Astrocyte (in vitro differentiated cells and primary cell): ENCODE measurements around the gene ANKRD44.

Experiments
- EZH2 ChIP-seq: IDR thresholded peaks from 2 replicates; pipeline ENCODE4 v1.6.1; 2012; ENCODE audit warnings: mild to moderate bottlenecking, low read length, inconsistent platforms; ENCODE audit not compliant: insufficient read depth
- TF ChIP-seq, protein P1 (sequence below): IDR thresholded peaks from 2 replicates; pipeline ENCODE4 v1.5.1; 2011; ENCODE audit warnings: low read depth, mild to moderate bottlenecking, inconsistent platforms, low read length, moderate library complexity; ENCODE audit not compliant: insufficient read depth

DNA sequence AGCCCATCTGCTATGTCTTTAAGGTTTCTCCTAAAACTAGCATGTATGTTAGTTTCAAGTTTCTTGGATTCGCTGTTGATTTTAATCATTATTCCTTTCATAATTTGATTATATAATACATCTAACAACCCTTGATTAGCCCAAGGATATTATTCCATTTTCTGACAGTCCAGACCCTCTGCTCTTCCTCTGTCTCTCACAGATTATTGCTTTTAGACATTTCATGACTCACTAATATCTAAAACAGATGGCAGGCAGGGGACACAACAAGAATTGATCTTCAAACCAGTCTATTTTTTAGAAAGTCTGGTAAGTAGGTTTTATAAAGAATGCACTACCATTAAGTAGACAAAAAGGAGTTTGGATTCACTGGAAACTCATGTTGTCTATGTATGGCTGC lies 162.2 kb downstream of the ANKRD44 start:
- TF ChIP-seq, protein P1, sequence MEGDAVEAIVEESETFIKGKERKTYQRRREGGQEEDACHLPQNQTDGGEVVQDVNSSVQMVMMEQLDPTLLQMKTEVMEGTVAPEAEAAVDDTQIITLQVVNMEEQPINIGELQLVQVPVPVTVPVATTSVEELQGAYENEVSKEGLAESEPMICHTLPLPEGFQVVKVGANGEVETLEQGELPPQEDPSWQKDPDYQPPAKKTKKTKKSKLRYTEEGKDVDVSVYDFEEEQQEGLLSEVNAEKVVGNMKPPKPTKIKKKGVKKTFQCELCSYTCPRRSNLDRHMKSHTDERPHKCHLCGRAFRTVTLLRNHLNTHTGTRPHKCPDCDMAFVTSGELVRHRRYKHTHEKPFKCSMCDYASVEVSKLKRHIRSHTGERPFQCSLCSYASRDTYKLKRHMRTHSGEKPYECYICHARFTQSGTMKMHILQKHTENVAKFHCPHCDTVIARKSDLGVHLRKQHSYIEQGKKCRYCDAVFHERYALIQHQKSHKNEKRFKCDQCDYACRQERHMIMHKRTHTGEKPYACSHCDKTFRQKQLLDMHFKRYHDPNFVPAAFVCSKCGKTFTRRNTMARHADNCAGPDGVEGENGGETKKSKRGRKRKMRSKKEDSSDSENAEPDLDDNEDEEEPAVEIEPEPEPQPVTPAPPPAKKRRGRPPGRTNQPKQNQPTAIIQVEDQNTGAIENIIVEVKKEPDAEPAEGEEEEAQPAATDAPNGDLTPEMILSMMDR, result no peak
- no peak for TF ChIP-seq EZH2
